HT-29 (cell line): Measurements from ENCODE around the gene PHF3. TPM values are rescaled to one million over a fixed set of nuclear protein-coding genes. Genes with fewer than 3 reads are reported as not detected.

Source experiments
- DNase-seq: peaks from one replicate; pipeline ENCODE4 v3.0.0-alpha.2; 2015; ENCODE audit warnings: low spot score
- total RNA-seq: library from RNA; depleted of rRNA; stranded (reverse); fragments of >200 nt; shearing (Covaris generic); gene quantifications from 2 replicates; pipeline ENCODE4 v1.2.3, GENCODE V29; 2014; rRNA removed

PHF3 gene, protein sequence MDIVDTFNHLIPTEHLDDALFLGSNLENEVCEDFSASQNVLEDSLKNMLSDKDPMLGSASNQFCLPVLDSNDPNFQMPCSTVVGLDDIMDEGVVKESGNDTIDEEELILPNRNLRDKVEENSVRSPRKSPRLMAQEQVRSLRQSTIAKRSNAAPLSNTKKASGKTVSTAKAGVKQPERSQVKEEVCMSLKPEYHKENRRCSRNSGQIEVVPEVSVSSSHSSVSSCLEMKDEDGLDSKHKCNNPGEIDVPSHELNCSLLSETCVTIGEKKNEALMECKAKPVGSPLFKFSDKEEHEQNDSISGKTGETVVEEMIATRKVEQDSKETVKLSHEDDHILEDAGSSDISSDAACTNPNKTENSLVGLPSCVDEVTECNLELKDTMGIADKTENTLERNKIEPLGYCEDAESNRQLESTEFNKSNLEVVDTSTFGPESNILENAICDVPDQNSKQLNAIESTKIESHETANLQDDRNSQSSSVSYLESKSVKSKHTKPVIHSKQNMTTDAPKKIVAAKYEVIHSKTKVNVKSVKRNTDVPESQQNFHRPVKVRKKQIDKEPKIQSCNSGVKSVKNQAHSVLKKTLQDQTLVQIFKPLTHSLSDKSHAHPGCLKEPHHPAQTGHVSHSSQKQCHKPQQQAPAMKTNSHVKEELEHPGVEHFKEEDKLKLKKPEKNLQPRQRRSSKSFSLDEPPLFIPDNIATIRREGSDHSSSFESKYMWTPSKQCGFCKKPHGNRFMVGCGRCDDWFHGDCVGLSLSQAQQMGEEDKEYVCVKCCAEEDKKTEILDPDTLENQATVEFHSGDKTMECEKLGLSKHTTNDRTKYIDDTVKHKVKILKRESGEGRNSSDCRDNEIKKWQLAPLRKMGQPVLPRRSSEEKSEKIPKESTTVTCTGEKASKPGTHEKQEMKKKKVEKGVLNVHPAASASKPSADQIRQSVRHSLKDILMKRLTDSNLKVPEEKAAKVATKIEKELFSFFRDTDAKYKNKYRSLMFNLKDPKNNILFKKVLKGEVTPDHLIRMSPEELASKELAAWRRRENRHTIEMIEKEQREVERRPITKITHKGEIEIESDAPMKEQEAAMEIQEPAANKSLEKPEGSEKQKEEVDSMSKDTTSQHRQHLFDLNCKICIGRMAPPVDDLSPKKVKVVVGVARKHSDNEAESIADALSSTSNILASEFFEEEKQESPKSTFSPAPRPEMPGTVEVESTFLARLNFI (N-terminal part only)
- 24.3 and 25.0 TPM in 2 replicates for total RNA-seq

GRCh38 chr6:63635588-63636517 is at the start of gene PHF3:
TSS of gene PHF3 (plus strand) at chr6:63635802. CDS start at chr6:63646552, 10,750 bp downstream.
- peak; percentile 90 for DNase-seq

DNA sequence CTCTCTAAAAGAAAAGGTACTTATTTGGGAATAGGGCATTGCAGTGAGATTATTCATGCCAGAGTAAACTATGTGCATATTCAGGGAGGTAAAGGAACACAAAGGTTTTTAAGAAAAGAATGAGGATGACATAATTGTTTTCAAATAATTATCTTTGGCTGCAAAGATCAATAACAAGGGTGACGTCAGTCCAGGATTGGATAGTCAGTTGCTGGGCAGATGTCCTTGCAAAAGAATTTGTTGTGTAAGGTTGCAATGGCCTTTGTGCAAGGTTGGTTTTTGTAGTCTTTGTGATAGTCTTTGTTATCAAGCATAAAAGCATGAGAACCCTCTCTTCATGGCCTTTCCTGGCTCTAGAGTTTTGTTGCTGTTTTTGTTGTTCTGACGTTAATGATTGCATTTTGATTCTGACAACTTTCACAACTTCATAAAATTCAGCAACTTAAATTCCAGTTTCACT is 45.6 kb upstream of the PHF3 start:
- no peak for DNase-seq

DNA sequence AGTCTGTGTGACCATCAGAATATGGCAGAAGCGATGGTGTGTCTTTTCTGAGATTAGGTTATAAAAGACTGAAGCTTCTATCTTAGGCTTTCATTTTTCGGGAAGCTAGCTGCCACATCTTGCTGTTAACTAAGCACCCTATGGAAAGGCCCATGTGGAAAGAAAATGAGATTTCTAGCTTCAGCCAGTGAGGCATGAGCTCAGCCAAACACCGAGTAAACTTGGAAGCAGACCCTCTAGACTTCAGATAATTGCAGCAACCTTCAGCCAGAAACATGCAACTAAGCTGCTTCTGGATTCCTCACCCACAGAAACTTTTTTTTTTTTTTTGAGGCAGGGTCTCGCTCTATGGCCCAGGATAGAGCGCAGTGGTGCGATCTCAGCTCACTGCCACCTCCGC is 42.7 kb upstream of the PHF3 start:
- no peak for DNase-seq

DNA sequence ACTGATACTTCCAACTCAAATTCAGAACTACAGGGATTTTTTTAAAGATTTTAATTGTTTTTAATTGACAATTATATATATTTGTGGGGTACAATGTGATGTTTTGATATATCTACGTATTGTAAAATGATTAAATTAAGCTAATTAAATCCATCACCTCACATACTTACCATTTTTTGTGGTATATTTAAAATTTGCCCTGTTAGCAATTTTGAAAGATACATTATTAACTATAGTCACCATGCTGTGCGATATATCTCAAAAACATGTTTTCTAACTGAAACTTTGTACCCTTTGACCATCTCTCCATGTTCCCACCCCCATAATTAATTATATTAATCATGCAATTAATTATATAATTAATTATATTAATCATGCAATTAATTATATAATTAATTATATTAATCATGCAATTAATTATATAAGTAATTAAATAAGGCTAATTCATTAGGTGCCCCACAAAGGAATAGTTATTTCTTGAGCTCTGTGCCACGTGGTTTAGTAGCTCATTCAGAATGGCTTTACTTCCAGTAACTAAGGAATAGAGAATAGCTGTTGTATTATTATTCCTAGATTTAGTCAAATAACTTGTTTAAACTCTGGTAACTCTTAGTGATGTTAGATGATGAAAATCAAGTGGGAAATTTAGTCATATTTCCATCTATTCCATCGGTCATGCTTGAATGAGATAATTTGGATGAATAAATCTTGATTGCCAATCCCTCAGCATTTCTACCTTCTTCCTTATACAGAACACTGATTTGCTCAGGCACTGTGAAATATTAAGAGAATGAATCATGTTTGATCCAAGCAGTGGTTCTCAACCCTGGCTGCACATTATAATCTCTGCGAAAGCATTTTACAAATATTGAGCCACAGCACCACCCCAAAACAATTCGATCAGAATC is 38.2 kb upstream of the PHF3 start:
- no peak for DNase-seq

- peak; percentile 86 for DNase-seq
Measured at GRCh38 chr6:63598049-63599036, 37.3 kb upstream of the PHF3 start.

DNA sequence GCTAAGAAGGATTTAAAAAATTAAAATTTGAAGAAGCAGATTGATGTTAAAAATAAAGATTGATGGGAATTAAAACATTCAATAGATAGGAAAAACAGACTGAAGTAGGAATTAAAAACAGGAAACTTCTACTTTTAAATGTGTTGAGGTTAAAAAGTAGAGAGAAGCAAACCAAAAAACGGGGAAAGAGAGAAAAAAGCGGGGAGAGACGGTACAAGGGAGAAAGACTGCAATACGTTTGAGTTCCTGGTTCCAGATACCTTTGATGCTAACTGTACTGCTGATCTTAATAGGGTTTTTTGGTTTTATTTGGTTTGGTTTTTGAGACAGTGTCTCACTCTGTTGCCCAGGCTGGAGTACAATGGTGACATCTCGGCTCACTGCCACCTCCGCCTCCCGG is 36.4 kb upstream of the PHF3 start:
- DNase-seq, result no peak

DNA sequence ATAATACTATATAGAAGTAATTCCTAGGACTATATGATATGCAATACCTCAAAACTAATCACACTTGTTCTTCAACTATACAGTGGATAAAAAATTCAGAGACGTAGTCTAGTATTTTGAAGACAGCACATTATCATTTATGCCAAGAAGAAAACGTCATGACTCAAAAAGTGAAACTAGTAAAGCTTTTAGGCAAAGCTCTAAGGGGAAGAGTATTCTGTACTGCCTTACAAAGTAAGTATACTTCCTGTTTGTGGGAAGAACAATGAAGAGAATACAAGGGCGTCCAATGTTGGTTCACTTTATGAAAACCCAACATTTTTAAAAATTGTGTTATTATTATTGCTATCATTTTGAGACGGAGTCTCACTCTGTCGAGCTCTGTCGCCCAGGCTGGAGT is 35.5 kb upstream of the PHF3 start:
- no peak for DNase-seq

DNA sequence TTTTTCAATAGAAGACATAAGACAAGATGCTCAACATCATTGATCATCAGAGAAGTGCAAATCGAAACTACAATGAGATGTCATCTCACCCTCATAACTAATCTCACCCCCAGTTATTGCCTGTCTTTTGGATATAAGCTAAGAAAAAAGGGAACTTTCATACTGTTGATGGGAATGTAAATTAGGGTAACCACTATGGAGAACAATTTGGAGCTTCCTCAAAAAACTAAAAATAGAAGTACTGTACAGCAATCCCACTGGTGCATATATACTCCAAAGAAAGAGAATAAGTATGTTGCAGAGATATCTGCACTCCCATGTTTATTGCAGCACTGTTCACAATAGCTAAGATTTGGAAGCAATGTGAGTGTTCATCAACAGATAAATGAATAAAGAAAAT is 26.4 kb upstream of the PHF3 start:
- no peak for DNase-seq

DNA sequence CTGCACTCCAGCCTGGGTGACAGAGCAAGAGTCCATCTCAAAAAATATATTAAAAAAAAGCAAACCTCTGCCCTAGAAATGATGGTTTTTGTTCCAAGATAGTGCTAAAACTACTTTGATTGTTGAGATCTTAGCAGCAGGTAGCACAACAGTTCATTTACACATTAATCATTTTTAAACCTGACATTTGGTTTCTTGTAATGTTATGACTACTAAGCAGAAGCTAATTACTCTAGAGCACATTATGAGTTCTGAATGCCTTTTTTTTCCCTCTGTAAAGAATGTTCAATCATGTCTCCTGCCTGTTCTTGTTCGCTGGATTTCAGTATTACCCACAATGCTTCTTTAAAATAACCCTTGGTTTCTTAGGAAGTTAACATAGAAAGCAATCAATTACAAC is 24.7 kb upstream of the PHF3 start:
- DNase-seq, result no peak

DNA sequence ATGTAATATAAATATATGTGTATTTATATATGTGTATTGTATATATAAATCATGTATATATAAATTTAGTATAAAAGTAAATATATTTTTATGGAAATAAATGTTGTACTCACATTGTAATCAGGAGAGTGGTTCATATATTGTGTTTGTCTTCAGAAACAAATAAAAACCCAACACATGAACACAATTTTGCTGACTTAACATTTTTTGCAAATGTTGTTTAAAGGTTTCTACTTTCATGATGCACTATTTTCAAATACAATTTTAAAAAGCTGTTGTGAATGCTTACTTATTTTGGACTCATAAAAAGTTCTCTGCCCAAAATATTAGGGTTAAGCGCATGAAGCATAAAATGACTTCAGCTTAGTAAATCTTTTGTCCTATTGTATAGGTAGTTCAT is 24.0 kb upstream of the PHF3 start:
- no peak for DNase-seq

DNA sequence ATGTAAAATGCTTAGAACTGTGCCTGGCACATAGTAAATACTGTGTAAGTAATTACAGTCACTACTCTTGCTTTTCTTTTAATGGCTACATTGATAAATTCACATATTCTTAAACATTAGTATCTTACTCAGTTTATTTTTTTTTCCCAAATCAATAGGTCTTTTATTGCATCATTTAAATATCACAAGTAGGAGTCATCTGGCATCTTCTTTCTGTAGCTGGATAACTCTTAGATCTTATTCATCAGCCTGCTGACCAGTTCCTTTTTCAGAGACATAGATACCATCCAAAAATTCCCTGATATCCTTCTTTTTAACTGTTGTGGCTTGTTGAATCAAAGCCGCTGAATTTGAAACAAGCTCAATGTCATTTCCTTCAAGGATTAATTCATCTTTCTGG is 20.0 kb upstream of the PHF3 start:
- DNase-seq, result no peak

DNA sequence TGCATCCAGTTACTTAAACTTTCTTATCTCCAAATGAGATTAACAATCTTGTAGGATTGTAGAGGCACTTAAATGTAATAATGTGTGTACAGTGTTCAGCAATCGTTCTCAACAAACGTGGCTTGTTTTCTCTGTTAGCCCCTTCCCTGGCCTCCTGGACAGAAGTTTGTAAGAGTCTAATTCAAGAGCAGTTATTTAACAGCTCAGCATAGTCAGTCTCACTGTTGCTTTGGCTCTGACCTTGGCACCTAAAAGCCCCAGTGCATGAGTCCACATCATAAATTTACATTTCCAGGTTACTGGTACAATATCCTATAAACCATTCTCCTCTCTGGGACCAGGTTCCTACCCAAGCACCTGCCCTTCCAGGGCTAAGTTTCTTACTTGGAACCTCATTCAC is 11.5 kb upstream of the PHF3 start:
- no peak for DNase-seq

DNA sequence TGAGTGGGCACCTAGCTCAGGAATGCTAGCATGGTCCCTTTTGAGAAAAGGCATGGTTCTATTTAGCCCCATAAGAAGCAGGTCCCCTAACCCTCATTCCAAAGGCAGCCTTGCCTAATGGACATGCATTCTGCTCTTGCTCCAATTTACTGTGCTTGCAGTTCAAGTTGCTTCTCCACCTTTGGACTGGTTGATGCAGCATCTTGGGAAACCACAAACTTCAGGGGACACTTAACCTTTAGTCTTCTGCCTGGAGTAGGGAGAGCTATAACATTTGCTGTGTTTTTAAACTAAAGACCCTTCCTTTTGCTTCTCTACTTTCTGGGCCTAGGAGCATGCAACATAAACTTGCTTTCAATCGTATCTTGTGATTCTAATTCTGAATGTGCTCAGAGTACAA is 5.1 kb upstream of the PHF3 start:
- no peak for DNase-seq

DNA sequence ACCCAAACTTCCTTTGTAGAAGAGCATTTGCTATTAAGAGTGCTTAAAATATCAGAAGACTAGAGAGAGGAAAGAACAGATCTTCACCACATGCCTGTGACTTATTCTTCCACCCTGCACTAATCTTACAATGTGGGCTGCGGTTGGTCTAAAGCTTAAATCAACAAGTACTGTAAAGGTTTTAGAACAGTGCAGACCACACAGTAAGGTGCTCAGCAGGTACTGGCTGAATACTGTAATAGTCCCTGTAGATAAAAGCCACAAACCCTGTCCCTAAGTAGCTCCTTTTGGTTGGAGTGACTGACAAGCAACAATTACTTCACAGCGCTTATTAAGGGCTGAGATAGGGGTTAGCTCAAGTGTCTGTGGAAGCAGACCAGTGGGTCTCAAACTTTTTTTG is 972 bp upstream of the PHF3 start:
- DNase-seq, result no peak

- no peak for DNase-seq
Measured at GRCh38 chr6:63635215-63635587, 401 bp upstream of the PHF3 start.

DNA sequence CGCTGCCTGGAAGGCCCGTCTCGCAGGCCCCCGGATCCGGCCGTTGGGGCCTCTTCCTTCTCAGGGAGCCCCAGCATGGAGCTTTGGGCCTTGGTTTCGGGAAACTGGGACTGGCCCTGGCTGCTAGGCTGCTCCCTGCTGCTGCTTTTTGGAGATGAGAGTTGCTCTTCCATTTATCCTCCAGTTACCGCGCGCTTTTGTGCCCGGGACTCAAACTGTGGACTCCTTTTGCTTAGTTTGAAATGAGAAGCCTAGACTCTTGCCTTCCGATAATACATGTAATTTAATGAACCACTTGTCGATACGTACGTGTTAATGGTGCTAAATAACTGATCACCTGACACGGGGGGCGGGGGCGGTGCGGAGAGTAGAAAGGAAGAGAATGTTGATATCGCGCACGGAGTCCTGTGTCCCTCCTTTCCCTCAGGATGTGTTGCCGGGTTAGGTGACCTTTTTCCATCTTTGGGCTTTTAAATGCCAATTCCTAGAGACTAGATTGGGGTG is 968 bp downstream of the PHF3 start:
- DNase-seq, result peak; percentile 42

- DNase-seq, result peak; percentile 14
Measured at GRCh38 chr6:63637865-63638445, 2.4 kb downstream of the PHF3 start.

- DNase-seq, result no peak
Measured at GRCh38 chr6:63640062-63640461, 4.5 kb downstream of the PHF3 start.
